Suprapubic skin (tissue), 4 donors: ENCODE measurements around the gene EXTL1. TPM values are rescaled to one million over a fixed set of nuclear protein-coding genes. Genes with fewer than 3 reads are reported as not detected.

Experiments used
- DNase-seq, 2 donors: peaks; one replicate each; pipeline ENCODE4 v3.0.0-alpha.2; 2019; ENCODE audit warnings: low spot score in 2 of 2
- H3K27ac ChIP-seq: fragments of 200-600 bp; sonication (generic); one replicate; pipeline ENCODE4 v1.5.1; 2019
- H3K27me3 ChIP-seq: fragments of 200-600 bp; sonication (generic); one replicate; pipeline ENCODE4 v1.5.1; 2019
- H3K36me3 ChIP-seq: fragments of 200-600 bp; sonication (generic); one replicate; pipeline ENCODE4 v1.5.1; 2019
- H3K4me1 ChIP-seq: fragments of 200-600 bp; sonication (generic); one replicate; pipeline ENCODE4 v1.5.1; 2019
- H3K4me3 ChIP-seq: fragments of 200-600 bp; sonication (generic); one replicate; pipeline ENCODE4 v1.5.1; 2019; ENCODE audit warnings: mild to moderate bottlenecking
- H3K9me3 ChIP-seq: fragments of 200-600 bp; sonication (generic); one replicate; pipeline ENCODE4 v1.5.1; 2019
- EP300 ChIP-seq: sonication (generic); formaldehyde crosslinking; IDR thresholded peaks from one replicate; pipeline ENCODE4 v1.6.1; 2017; ENCODE audit warnings: antibody characterized with exemption
- POLR2A ChIP-seq, 2 donors: fragments of 450-650 bp; IDR thresholded peaks; one replicate each; pipeline ENCODE4 v1.6.1; 2017; ENCODE audit warnings: antibody characterized with exemption in 2 of 2, mild to moderate bottlenecking in 2 of 2, moderate library complexity in 2 of 2
- POLR2AphosphoS5 ChIP-seq, 3 donors: sonication (generic); formaldehyde crosslinking; IDR thresholded peaks; one replicate each; pipeline ENCODE4 v1.6.1; 2017; ENCODE audit warnings: antibody characterized with exemption in 3 of 3
- WGBS: methylation state at CpG from one replicate; pipeline ENCODE4 v1.1.5; 2018; 5-methylcytosine and 5-hydroxymethylcytosine counted together
- total RNA-seq, 4 donors: library from RNA; depleted of rRNA; stranded (reverse); fragments of >200 nt; gene quantifications; one replicate each; pipeline ENCODE4 v1.1.0, GENCODE V29; 2016
- TF ChIP-seq, protein P1 (sequence below), 2 donors: fragments of 200-600 bp in 1 of 2; fragments of 450-650 bp in 1 of 2; sonication (generic) in 1 of 2; IDR thresholded peaks; one replicate each; pipeline ENCODE4 v1.5.1; 2016 to 2019; ENCODE audit warnings: antibody characterized with exemption in 2 of 2, mild to moderate bottlenecking in 1 of 2, moderate library complexity in 1 of 2

The EXTL1 gene
- total RNA-seq, 4 donors from 2014 or later, result 1.6 to 9.5 (median 4.2) TPM

DNA sequence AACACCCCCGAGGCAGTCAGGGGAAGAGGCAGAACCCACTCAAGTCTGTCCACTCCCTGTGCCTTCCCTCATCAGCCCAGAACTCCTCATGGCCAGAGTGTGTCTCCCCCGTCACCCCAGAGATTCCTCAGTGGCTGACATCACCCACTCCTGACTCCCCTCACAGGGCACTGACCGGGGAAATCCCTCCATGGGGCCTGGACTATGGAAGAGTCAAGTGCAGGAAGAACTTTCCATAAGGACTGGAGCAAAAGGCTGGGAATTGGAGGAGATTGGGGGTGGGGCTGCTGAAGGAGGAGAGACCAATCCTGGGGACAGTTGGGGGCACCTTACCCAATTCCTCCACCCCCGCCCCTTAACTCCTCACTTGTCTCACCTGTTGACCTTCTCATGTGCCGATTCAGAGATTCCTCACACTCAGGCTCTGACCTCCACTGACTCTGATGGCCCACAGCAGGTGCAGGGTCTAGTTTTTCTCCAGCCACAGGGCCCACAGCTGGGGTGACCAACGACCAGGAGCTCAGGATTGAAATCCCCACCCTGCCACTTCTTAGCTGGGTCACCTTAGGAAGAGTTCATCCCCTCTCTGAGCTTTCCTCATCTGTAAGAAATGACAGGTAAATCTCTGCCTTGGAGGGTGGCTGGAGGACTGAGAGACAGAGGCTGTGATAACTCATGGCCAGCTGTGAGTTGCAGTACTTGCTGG, 481 bp upstream of the EXTL1 start:
- TF ChIP-seq, protein P1, sequence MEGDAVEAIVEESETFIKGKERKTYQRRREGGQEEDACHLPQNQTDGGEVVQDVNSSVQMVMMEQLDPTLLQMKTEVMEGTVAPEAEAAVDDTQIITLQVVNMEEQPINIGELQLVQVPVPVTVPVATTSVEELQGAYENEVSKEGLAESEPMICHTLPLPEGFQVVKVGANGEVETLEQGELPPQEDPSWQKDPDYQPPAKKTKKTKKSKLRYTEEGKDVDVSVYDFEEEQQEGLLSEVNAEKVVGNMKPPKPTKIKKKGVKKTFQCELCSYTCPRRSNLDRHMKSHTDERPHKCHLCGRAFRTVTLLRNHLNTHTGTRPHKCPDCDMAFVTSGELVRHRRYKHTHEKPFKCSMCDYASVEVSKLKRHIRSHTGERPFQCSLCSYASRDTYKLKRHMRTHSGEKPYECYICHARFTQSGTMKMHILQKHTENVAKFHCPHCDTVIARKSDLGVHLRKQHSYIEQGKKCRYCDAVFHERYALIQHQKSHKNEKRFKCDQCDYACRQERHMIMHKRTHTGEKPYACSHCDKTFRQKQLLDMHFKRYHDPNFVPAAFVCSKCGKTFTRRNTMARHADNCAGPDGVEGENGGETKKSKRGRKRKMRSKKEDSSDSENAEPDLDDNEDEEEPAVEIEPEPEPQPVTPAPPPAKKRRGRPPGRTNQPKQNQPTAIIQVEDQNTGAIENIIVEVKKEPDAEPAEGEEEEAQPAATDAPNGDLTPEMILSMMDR (IDR thresholded peaks at IDR 0.05), result no peak
- TF ChIP-seq POLR2A (IDR thresholded peaks at IDR 0.05) (no peak), EP300 (no peak), POLR2AphosphoS5 (IDR thresholded peaks at IDR 0.05) (no peak)
- H3K27me3 ChIP-seq, result no peaks in the 10 kb centered on the region
- no peaks in the 10 kb centered on the region for H3K36me3 ChIP-seq
- 72% methylated on average over 5 of the region's 6 CpGs for WGBS
- H3K4me3 ChIP-seq, result no peak overlapping the region
- DNase-seq, result no peak
- H3K27ac ChIP-seq, result no peak overlapping the region
- no peaks in the 10 kb centered on the region for H3K9me3 ChIP-seq
- H3K4me1 ChIP-seq, result peaks cover 20% of the 10 kb centered on the region

DNA sequence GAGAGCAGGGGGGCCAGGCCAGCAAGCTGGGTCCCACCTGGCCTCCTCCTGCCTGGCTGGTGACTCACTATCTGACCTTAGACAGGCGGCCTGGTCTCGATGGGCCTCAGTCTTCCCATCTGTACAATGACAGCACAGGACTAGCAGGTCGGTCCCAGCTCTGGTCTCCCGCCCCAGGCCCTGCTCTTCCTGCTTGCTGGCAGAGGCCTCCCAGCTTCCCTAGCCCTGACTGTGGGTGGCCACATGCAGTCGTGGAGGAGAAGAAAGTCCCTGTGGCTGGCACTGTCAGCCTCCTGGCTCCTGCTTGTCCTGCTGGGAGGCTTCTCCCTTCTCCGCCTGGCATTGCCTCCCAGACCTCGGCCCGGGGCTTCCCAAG, 817 bp downstream of the EXTL1 start:
- H3K27me3 ChIP-seq, result no peaks in the 10 kb centered on the region
- peaks cover 15% of the 10 kb centered on the region for H3K4me1 ChIP-seq
- H3K4me3 ChIP-seq, result peak overlapping the region; percentile 18
- DNase-seq, result no peak
- H3K27ac ChIP-seq, result no peak overlapping the region
- no peaks in the 10 kb centered on the region for H3K36me3 ChIP-seq
- no peaks in the 10 kb centered on the region for H3K9me3 ChIP-seq
- WGBS, result 58% methylated on average over 4 of the region's 8 CpGs
- TF ChIP-seq EP300, result no peak

DNA sequence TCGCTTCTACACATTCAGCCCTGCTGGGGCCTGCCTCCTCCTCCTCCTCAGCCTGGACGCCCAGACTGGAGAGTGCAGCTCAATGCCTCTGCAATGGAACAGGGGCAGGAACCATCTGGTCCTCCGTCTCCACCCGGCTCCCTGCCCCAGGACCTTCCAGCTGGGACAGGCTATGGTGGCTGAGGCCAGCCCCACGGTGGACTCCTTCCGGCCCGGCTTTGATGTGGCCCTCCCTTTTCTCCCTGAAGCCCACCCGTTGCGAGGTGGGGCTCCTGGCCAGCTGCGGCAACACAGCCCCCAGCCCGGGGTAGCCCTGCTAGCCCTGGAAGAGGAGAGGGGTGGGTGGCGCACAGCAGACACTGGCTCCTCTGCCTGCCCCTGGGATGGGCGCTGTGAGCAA, 1.4 kb downstream of the EXTL1 start:
- TF ChIP-seq EP300 (no peak), POLR2AphosphoS5 (IDR thresholded peaks at IDR 0.05) (no peak), POLR2A (IDR thresholded peaks at IDR 0.05) (no peak)
- TF ChIP-seq, protein P1 (IDR thresholded peaks at IDR 0.05), result no peak
- 59% methylated on average over 13 of the region's 13 CpGs for WGBS
- H3K36me3 ChIP-seq, result no peaks in the 10 kb centered on the region
- no peak overlapping the region for H3K4me3 ChIP-seq
- no peaks in the 10 kb centered on the region for H3K9me3 ChIP-seq
- H3K27me3 ChIP-seq, result no peaks in the 10 kb centered on the region
- H3K4me1 ChIP-seq, result peaks cover 15% of the 10 kb centered on the region
- no peak for DNase-seq
- H3K27ac ChIP-seq, result no peak overlapping the region

DNA sequence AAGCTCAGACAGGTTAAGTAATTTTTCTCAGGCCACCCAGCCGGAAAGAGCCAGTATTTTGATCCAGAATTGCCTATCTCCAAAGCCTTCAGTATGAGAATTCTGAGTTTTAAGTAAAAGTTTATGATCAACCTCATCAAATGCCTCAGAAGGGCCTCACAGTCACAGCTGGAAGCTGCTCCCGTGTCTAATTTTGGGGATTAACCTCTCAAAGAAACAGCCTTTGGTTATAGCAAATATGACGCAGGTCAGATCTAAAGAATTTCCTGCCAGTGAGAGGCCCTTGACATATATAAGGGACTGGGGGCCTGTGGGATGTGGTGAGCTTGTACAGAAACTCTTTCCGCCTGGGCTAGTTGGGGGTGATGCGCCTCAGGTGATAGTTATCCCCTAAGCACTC, 2.3 kb downstream of the EXTL1 start:
- Histone ChIP-seq H3K36me3 (no peaks in the 10 kb centered on the region), H3K4me1 (peaks cover 15% of the 10 kb centered on the region), H3K9me3 (no peaks in the 10 kb centered on the region), H3K27me3 (no peaks in the 10 kb centered on the region), H3K27ac (no peak overlapping the region), H3K4me3 (peak overlapping the region; percentile 2)
- DNase-seq, result no peak
- TF ChIP-seq EP300 (no peak), POLR2A (IDR thresholded peaks at IDR 0.05) (no peak), POLR2AphosphoS5 (IDR thresholded peaks at IDR 0.05) (no peak)
- TF ChIP-seq, protein P1 (IDR thresholded peaks at IDR 0.05), result no peak
- 89% methylated on average over 5 of the region's 5 CpGs for WGBS

DNA sequence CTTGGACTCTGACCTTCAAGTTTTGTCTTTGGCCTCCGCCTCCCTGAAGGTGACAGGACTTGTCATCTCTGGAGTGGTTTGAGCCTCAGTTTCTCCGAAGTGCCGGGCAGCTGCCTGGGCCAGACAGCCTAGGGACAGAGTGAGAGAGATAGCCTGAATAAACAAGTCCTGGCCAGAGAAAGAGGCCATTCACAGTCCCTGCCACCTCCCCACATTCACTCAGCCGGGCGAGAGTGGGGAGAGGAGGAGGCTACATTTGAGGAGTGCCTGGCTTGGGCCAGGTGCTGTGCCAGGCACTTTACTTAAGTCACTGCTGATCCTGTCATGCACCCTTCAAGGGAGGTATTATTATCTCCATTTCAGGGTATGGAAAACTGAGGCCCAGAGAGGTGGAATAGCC, 3.5 kb downstream of the EXTL1 start:
- Histone ChIP-seq H3K9me3 (no peaks in the 10 kb centered on the region), H3K27me3 (no peaks in the 10 kb centered on the region), H3K36me3 (no peaks in the 10 kb centered on the region), H3K27ac (no peak overlapping the region), H3K4me1 (peaks cover 15% of the 10 kb centered on the region), H3K4me3 (no peak overlapping the region)
- 68% methylated on average over 5 of the region's 5 CpGs for WGBS
- no peak for DNase-seq
- TF ChIP-seq POLR2A (IDR thresholded peaks at IDR 0.05) (no peak), EP300 (no peak), POLR2AphosphoS5 (IDR thresholded peaks at IDR 0.05) (no peak)
- TF ChIP-seq, protein P1 (IDR thresholded peaks at IDR 0.05), result no peak

DNA sequence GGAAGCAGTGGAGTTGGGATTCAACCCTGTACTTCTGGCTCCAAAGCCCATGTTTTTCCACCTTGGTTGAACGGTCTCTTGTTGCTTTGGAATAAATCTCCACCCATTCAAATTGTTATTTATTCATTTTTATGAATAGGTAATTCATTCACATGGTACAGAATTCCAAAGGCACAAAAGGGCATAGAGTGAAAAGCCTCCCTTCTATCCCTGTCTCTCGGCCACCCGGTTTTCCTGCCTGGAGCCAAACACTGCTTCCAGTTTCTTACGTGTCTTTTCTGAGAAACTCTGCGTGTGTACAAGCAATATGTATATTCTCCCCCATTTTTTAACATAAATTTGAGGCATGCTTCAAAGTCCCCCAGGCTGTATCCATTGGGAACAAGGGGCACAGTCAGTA, 3.9 kb downstream of the EXTL1 start:
- no peaks in the 10 kb centered on the region for H3K36me3 ChIP-seq
- H3K9me3 ChIP-seq, result no peaks in the 10 kb centered on the region
- WGBS, result 58% methylated on average over 5 of the region's 5 CpGs
- H3K27ac ChIP-seq, result no peak overlapping the region
- H3K4me1 ChIP-seq, result peaks cover 15% of the 10 kb centered on the region
- no peak for TF ChIP-seq POLR2A (IDR thresholded peaks at IDR 0.05)
- TF ChIP-seq, protein P1 (IDR thresholded peaks at IDR 0.05), result no peak
- no peak for TF ChIP-seq POLR2AphosphoS5 (IDR thresholded peaks at IDR 0.05)
- TF ChIP-seq EP300, result no peak
- H3K27me3 ChIP-seq, result no peaks in the 10 kb centered on the region
- no peak for DNase-seq
- no peak overlapping the region for H3K4me3 ChIP-seq
